HG02840 (cell line): ENCODE data around the gene BTC.
"Not testable (repeated sequence)": the region's sequence is repeated elsewhere in the genome, so short reads cannot be mapped to it uniquely, and the experiment has no call there.

Experiments used
- ATAC-seq: cut with Tn5 transposase; IDR thresholded peaks from one replicate; pipeline ENCODE4 v1.9.1; 2021; ENCODE audit warnings: mild to moderate bottlenecking, moderate library complexity, moderate number of reproducible peaks; ENCODE audit not compliant: unreplicated experiment, low FRiP score

BTC gene

DNA sequence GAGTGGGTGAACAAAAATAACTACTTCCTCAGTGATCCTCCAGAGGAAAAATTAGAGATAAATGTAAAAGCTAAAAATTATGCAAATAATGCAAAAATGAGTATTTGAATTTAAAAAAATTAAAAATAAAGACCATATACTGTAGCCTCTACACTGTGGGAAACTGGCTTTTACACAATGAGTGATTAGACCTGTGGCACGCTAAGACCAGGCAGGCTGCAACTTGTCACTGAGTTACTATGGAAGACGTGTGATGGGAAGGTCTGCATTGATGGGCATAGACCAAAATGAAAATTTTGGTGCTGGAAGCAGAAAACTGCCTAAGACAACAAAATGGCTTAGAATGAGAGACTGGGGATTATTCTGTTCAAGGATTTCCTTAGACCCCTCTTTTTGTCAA, 30.2 kb downstream of the BTC start:
- ATAC-seq: no peak

DNA sequence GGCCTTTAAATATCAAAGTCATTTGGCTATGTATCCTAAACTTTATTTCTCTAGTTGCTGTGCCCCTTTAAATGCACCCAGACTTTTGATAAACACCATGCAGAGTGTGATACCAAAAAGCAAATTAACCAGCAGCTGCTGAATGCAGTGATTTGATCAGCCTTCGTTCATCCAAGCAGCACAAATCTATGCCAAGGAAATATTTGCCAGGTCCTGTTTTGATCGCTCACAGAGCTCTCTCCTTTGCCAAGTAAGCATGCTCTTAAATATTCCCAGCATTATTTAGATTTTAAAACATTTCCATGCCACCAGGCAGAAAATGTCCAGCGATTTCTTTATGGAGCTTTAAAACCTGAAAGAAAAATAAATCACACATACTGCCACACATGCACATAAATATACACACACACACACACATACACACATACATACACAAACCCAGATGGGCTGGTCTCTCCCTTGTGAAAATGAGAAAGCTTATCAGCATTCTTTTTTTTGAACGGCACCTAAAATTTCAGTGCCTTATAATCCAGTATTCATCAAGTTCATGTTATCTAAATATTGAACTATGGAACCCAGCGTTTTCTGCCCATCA, 35.7 kb downstream of the BTC start:
- no peak for ATAC-seq

DNA sequence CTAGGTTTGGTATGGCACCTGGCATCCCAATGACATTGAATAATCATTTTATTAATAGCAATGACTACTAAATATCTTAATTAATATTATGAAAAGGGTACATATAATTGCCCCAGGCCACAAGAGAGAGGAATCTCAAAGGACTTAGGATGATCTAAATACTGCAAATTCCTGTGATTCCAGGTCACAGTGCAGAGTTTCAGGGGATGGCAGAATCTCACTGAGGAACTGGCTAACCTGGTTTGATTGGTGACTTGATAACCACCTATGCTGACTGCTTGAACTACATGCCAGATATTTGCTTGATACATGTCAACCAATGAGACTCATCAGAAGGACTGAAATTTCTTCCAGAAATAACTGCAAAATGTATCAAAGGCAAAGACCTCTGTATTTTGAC, 37.2 kb downstream of the BTC start:
- no peak for ATAC-seq

DNA sequence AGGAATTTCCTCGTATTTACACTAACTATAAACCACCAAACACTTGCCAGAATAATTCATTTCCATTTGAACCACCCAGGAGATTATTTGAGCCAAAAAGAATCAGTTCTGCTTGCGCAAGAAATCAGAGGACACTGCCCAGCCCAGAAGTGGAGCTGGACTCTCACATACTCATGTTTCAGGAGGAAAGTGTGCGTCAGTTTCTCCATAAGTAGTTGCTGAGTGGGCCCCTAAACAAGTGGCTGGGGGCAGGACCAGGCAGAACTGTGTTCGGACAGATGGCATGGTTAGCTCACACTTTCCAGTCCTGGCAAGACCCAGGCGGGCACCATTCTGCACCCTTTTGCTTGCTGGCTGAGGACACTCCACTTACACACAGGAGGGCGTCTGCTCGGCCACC, 38.8 kb downstream of the BTC start:
- ATAC-seq: no peak

DNA sequence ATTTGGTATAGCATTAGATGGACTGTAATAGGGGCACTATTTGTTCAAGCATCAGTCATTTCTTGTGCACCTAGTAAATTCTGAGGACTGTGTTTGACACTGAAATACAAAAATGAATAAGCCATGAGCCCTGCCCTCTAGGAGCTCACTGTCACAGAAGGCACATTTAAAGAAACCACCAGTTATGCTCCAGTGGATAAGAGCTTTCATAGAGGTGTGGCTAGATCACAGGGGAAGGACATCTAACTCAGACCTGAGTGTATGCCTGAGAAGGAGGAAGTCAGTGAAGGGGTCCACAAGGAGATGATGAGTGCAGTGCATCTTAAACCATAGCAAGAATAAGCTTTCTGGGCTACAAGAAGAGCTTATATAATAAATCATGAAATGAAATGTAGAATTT, 40.1 kb downstream of the BTC start:
- ATAC-seq: no peak

DNA sequence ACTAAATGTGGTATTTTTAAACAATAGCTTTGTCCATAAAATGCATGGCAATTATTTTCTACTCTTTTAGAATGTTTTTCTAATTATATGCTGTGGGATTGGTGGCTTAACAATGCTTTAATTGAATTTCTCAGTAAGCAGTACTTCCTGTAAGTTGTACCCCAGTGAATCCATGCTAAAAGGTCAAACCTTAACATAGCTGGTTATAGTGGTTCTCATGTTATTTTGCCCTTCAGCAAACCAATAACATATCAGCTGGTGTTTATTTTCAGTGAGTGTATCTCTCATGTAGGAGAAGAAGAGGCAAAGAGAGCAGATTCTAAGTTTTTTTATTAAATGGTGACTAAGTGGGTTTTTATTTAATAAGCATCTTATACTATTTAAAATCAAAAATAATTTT, 41.5 kb downstream of the BTC start:
- no peak for ATAC-seq

DNA sequence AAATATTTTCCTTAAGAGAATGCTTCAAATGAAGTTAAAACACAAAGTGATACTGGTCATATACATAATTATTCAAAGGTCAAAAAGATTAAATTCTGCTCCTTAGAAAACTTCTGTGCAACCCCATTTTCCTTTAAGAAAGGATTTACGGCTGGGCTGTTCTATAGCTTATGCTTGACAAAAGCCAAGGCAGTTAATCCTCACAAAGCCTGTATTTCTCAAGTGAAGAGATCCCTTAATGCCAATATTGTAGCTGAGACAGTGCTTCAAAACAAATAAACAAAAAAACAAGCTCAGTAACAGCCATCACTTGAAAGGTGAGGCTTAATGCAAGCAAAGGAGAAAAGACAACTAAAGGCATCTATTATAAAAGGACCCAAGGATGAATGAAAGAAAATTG, 42.5 kb downstream of the BTC start:
- ATAC-seq: no peak

DNA sequence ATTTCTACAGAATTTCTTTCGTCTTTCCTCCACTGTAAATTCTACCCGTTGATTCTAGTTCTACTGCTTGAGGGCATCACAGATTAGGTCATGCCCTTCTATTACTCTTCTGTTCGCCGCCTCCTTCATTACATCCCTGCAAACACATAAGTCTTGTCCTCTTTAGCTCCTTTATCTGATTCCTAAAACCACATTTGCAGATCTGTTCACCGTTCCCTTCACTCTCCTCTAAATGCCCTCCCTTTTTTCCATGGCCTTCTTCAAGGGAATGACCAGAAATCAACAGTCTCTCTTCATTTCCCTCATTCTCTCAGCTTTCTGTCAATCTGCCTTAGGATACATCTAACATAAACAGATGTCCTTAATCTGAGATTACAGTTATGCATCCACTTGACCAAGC, 43.1 kb downstream of the BTC start:
- no peak for ATAC-seq

DNA sequence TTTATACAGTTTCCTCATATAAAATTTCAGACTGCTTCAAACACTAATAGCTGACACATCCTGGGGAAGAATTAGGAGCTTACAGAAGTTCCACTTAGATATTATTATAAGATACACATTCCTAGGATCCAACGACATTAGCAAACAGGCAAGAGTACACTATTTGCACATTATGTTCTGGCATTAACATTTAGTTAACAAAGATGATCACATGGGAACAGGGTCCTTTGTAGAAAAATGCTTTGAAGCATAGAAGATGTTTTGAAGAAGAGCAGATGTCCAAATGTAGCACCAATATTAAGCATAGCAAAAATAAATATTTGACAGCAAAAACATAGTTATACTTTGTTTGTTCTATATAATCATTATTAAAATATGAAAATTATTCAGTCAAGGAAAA, 52.1 kb downstream of the BTC start:
- ATAC-seq: no peak

DNA sequence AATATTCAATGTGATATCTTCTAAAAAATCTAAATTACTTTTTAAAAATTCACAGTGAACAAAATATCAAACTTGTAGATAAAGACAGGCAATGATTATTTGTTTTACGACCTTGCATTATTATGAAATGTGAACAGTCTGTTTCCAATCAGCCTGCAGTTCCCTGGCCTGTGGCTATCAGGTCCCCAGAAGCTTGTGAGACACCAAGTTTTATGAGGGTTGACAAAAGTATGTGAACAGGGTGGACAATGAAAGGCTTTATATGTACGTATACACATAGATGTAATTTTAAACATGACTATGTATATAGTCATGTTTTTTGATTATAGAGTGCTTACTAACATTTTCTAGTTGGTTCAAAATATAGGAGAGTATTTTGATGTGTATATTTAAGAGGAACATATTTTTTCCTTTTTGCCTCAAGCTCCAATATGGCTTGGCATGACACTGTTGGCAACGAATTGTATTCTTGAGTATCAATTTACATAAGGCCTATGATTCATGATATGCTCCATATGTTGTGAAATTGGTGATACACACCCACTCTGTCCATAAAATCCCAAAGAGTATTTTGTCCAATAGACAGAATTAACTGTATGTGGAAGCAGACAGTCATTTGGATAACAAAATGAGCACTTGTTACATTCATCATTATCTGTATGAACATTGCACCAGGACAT, 55.7 kb downstream of the BTC start:
- ATAC-seq: no peak

DNA sequence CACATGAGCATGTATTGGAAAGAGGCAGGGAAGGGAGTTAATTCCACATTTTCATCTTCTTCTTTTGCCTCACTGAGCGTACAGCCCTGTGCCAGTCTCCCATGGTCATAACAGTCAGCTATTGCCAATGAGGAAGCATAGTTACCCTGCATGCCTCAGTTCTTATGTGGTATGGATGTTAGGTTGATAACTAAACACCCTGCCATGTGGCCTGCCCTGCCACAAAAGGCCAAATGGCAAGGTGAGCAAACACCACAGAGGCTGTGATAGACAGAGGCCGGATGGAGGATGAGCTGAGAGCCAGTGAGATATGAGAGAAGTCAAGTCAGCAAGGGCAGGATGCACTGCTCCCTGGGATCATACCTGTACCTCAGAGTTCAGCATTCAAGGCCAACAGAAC, 59.3 kb downstream of the BTC start:
- ATAC-seq: no peak

DNA sequence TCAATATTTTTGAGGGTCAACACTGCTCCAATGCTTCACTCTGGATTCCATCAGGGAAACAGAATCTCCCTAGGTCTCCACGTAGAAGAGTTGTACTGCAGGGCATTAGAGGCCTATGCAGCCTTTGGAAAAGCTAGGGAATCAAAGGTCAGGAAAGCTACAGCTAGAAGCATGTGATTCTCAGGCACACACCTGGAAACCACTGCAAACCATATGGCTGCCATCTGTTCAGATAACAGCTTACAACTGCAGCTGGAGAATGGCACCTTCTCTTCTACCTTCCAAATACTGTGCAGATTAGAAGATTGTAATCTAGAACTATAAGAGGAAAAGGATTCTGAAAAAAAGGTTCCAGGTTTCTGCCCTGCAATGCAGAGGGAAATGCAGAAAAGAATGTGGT, 60.6 kb downstream of the BTC start:
- ATAC-seq: no peak

DNA sequence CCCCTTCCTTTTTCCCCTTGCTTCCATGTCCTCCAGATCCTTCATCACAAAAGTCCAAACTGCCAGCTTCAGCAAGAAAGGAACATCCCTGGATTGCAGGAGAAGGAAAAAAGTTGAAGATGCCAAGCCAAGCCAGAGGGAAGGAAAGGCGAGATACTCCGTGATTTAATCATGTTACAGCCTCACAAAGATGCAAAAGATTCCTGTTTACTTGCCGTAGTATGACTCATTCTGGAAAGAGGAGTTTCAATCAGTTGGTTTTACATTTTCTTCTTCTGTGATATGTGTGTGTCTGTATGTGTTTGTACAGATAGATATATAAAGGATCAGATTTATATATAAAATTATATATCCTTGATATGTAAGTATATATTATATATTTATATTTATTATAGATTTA, 69.3 kb downstream of the BTC start:
- no peak for ATAC-seq

DNA sequence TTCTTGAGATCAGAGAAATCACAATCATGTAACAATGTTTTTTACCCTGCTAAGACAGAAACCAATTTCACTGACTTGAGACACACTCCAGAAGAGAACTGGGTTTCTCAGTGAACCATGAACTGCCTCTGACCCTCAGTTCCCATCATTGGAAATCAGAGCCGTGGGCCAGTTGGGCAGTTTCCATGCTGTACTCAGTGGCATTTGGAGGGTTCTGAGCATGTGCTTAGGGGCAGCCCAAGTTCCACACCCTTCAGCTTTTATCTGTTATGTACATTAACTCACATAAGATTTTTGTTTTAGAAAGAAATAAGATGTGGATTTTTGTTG, 77.9 kb downstream of the BTC start:
- ATAC-seq: no peak

DNA sequence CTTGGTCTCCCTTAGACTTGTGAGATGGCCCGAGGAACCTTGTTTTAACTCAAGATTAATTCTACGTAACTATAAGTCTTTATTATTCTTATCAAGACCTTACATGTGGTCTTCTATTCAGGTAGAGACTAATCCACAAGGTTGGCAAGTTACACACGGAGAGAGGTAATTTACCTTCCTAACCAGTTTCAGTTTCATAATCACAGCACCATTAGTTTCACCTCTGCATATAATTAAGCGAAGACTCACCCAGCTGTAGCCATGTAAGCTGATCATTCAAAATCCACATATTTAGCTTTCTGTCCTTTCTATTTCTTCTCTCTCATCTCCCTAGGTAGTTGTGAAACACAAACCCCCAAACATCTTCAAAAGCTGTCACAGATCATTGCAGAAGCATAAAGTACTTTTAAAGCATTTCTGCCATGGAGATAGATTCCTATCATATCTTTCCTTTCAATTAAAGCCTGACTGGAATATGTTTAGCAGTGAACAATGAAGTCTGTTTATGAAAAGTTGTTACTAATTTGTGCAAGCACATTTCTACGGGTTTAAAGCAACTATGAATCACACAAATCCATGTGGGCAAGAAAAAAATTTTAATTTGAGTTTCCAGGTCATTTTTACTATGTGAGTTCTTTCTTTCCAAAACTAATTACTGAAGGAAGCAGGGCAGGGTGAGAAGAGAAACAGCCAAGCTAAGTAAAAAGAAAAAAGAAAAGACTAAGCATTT, 78.5 kb downstream of the BTC start:
- no peak for ATAC-seq

DNA sequence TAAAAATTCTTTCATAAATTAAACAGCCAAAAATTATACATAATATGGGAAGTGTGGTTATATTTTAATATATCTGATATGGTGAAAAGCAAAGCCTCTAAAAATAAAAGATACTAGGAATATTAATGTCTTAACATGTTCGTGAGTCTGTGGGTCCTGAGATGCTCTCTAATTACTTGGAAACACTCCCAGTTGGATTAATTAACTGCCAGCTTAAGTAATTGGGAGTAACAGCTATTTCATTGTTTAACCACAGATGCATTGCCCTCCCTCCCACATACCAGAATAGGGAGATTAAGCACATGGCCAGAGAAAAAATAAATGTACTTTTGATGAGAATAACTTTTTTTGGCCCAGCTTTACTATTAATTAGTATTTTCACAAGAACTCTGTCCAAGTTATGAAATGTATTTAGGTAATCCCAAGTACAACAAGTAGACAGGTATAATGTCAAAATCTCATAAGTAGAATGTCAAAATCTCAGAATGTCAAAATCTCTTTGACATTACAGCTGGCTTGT, 79.7 kb downstream of the BTC start:
- ATAC-seq: no peak

DNA sequence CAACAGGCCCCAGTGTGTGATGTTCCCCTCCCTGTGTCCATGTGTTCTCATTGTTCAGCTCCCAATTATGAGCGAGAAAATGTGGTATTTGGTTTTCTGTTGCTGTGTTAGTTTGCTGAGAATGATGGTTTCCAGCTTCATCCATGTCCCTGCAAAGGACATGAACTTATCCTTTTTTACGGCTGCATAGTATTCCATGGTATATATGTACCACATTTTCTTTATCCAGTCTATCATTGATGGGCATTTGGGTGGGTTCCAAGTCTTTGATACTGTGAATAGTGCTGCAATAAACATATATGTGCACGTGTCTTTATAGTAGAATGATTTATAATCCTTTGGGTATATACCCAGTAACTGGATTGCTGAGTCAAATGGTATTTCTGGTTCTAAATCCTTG, 86.2 kb downstream of the BTC start:
- not testable (repeated sequence) for ATAC-seq
